GM18511 (cell line): ENCODE results near the gene GNAT3.

ENCODE experiments used
- ATAC-seq: cut with Tn5 transposase; IDR thresholded peaks from one replicate; pipeline ENCODE4 v1.9.1; 2021; ENCODE audit warnings: mild to moderate bottlenecking, moderate library complexity; ENCODE audit not compliant: unreplicated experiment

The GNAT3 gene

DNA sequence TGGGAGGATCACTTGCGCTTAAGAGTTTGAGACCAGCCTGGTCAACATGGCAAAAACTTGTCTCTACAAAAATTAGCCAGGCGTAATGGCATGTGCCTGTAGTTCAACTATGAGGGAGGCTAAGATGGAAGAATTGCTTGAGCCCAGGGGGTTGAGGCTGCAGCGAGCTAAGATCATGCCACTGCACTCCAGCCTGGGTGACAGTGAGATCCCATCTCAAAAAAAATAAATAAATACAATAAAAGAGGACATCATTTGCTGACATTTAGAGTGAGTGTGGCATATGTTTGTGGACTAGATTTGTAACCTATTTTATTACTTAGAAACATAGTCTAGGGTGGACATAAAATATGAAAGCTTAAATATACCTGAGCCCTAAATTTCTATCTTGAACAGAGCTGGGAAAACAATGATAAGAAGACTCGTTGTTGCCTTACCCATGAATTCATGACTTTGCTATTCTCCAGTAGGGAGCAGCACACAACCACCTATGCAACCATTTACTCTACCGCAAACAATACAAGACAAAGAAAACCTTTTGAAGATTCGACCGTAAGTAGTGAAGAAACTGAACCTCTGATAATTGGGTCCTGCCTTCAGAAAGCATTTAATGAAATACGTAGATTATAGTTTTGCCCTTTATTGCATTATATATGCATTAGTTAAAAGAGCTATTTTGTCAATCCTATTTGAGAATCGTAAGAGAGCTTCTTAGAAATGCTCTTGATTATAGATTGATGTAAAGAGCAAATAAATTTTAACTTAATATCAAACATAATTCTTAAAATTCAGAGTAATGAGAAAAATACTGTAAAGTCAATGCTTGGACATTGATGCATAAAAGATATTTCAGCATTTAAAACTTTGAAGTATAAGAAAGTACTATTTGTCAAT, 83.5 kb downstream of the GNAT3 start:
- ATAC-seq, result no peak

- ATAC-seq, result no peak
These were observed 84.6 kb downstream of the GNAT3 start for GRCh38 chr7:80427218-80427617.

DNA sequence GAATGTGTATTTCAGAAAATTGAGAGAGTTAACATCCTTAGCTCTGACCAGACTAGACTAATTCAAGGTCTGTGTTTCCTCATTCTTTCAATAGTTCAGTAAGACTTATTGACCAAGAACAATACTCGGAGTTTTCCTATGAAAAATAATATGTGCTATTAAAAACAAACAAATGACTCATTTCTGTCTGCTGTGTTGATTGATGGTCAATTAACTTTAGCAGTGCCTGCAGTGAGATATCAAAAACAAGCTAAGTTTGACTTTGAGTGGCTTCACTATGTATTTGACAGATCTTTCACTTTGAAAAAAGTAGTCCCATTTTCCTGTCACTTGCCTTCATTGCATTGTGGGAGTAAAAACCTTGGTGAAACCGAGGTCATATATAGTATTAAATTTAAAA, 91.0 kb downstream of the GNAT3 start:
- ATAC-seq, result no peak

GRCh38 chr7:80417211-80417793, 94.6 kb downstream of the GNAT3 start:
- no peak for ATAC-seq

DNA sequence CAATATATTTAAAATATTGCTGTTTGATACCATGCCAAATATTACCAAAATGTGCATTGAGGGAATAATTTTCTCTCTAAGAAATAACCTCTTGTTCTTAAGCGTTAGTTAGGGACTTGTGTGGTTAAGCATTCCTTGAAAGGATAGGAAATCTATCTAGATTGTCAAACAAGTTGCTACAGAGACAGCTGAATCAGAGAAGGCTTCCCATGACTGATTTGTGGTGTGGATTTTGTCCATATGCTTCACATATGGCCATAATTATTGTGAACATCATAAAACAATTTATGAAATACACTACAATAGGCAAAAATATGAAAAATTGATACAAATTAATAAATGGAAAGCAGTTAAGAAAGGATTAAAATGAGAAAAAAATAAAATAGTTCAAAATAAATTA, 96.3 kb downstream of the GNAT3 start:
- ATAC-seq, result no peak

DNA sequence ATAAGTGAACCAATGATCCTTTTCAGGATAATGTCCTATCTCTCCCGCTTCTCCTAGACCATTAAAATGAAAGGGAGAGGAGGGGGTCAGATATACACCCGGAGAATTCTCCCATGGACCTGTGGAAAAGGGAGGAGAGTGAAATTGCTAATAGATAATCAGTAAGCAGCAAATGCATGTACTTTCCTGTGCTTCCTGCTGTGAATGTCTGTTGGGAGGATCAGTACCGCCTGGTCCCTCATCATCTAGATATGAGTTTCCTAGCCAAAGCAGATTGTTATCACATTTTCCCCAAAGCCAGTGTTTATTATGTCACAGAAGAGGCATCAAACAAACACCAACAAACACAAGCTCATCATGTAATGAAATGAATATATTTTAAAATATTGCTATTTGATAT, 96.8 kb downstream of the GNAT3 start:
- ATAC-seq, result no peak

DNA sequence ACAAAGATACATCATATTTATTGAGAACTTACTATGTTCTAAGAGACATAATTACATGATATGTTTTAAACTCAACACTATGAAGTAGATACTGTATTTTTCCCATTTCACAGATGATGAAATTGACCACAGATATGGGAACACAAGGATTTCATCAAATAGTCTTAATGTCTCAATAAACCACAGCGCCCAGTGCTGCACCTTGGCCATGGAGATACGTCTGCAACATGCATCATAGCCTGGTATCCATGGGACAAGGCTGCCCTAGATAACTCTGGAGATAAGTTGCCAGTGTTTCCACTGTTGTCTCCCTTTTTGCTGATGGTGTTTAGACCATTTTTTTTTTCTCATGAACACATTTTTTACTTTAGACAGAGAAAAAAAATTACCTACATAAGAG, 97.5 kb downstream of the GNAT3 start:
- ATAC-seq, result no peak

DNA sequence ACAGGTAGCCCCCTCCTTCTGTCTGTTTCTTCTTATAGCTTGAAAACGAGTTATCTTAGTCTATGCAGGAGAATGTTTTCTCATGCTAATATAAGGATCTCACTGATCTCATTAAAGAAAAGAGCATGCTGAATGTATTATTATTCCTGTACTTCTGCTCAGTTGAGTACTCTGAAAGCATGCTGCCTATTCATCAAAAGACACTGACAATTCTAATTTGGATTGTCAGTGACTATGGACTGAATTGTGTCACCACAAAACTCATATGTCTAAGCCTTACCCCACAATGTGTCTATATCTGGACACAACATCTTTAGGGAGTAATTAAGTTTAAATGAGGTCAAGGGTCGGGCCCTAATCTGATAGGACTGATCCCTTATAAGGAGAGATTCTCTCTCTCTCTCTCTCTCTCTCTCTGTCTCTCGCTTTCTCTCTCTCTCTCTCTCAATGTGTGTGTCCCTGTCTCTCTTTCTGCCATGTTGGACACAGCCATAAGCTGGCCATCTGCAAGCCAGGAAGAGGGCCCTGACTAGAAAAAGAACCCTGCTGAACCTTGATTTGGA, 98.4 kb downstream of the GNAT3 start:
- no peak for ATAC-seq

DNA sequence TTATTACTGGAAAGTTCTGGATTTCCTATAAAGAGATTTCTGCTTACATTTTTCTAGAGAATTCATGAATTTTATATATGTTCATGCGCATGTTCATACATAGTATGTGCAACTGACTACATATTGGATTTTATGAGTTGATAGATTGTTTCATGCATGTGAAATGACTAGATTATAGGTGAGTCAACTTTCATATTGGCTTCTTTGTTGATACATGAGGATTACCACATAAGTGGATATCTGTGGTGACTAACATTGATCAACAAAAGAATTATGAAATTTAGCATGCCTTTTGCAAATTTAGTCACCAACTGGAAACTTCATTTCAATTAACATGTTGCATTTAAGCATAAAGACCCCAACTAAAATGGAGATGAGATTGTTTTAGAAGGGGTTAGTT, 99.0 kb downstream of the GNAT3 start:
- ATAC-seq, result no peak

DNA sequence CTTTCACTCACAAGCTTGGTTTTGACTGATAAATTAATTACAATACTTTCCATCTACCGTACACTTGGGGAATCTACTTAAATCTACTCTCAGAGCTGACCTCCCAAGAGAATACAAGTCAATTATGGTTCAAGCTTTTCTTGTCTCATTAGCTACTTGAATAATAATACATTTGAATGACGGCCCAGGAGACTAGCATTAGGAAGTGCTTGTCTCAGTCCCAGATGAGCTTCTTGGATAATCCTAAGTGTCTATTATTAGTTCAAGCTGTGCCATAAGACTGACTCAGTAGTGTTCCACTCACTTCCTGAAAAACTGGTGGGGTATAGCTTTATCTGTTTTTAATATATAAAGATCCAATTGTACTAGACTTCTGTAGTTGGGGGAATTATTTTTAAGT, 100.2 kb downstream of the GNAT3 start:
- no peak for ATAC-seq

DNA sequence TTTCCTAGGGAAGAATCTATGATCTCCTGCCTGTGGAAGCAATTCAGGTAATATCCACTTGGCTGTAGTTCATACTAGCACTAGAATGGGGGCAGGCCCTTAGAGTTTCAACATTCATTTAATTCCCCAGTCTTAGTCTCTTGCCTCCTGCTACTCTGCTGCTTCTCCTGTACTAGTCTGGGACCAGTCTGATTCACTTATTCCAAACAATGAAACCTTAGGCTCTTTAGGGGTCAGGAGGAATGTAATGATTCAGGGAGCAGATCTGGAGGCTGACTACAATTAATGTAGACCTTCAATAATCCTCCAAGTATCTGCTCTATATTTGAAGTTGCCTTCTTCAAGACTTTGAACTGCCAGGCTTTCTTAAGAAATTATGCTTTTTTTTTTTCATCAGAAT, 101.8 kb downstream of the GNAT3 start:
- no peak for ATAC-seq
